LNCaP clone FGC (cell line): ENCODE results near the gene SPAG9.

Experiments
- DNase-seq: peaks from one replicate; pipeline ENCODE4 v3.0.0-alpha.2; 2011; ENCODE audit warnings: low read depth
- H3K4me3 ChIP-seq: 2 replicates; pipeline ENCODE4 v1.5.1; 2011; ENCODE audit warnings: mild to moderate bottlenecking, low read depth, low read length, control low read depth
- TF ChIP-seq, protein P1 (sequence below): IDR thresholded peaks from 2 replicates; pipeline ENCODE4 v1.5.1; 2012; ENCODE audit warnings: mild to moderate bottlenecking; ENCODE audit not compliant: control insufficient read depth, insufficient read depth; ENCODE audit errors: extremely low read depth

The SPAG9 gene, protein sequence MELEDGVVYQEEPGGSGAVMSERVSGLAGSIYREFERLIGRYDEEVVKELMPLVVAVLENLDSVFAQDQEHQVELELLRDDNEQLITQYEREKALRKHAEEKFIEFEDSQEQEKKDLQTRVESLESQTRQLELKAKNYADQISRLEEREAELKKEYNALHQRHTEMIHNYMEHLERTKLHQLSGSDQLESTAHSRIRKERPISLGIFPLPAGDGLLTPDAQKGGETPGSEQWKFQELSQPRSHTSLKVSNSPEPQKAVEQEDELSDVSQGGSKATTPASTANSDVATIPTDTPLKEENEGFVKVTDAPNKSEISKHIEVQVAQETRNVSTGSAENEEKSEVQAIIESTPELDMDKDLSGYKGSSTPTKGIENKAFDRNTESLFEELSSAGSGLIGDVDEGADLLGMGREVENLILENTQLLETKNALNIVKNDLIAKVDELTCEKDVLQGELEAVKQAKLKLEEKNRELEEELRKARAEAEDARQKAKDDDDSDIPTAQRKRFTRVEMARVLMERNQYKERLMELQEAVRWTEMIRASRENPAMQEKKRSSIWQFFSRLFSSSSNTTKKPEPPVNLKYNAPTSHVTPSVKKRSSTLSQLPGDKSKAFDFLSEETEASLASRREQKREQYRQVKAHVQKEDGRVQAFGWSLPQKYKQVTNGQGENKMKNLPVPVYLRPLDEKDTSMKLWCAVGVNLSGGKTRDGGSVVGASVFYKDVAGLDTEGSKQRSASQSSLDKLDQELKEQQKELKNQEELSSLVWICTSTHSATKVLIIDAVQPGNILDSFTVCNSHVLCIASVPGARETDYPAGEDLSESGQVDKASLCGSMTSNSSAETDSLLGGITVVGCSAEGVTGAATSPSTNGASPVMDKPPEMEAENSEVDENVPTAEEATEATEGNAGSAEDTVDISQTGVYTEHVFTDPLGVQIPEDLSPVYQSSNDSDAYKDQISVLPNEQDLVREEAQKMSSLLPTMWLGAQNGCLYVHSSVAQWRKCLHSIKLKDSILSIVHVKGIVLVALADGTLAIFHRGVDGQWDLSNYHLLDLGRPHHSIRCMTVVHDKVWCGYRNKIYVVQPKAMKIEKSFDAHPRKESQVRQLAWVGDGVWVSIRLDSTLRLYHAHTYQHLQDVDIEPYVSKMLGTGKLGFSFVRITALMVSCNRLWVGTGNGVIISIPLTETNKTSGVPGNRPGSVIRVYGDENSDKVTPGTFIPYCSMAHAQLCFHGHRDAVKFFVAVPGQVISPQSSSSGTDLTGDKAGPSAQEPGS (N-terminal part only)

GRCh38 chr17:51120739-51121619 is at the start of gene SPAG9:
TSS of gene SPAG9 (minus strand) at chr17:51120868. CDS start at chr17:51120656, 212 bp downstream.
- TF ChIP-seq, protein P1, sequence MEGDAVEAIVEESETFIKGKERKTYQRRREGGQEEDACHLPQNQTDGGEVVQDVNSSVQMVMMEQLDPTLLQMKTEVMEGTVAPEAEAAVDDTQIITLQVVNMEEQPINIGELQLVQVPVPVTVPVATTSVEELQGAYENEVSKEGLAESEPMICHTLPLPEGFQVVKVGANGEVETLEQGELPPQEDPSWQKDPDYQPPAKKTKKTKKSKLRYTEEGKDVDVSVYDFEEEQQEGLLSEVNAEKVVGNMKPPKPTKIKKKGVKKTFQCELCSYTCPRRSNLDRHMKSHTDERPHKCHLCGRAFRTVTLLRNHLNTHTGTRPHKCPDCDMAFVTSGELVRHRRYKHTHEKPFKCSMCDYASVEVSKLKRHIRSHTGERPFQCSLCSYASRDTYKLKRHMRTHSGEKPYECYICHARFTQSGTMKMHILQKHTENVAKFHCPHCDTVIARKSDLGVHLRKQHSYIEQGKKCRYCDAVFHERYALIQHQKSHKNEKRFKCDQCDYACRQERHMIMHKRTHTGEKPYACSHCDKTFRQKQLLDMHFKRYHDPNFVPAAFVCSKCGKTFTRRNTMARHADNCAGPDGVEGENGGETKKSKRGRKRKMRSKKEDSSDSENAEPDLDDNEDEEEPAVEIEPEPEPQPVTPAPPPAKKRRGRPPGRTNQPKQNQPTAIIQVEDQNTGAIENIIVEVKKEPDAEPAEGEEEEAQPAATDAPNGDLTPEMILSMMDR = no peak
- DNase-seq = peak; percentile 76
- peak within 1 kb of the TSS; percentile 82 for H3K4me3 ChIP-seq

- TF ChIP-seq, protein P1 = no peak
- no peak overlapping the region for H3K4me3 ChIP-seq
- no peak for DNase-seq
Observed at GRCh38 chr17:51169340-51169739, 48.7 kb upstream of the SPAG9 start.

GRCh38 chr17:51166987-51167931 is 46.6 kb upstream of the SPAG9 start:
- DNase-seq = no peak
- H3K4me3 ChIP-seq = peak overlapping the region; percentile 88
- TF ChIP-seq, protein P1 = peak; percentile 76

DNA sequence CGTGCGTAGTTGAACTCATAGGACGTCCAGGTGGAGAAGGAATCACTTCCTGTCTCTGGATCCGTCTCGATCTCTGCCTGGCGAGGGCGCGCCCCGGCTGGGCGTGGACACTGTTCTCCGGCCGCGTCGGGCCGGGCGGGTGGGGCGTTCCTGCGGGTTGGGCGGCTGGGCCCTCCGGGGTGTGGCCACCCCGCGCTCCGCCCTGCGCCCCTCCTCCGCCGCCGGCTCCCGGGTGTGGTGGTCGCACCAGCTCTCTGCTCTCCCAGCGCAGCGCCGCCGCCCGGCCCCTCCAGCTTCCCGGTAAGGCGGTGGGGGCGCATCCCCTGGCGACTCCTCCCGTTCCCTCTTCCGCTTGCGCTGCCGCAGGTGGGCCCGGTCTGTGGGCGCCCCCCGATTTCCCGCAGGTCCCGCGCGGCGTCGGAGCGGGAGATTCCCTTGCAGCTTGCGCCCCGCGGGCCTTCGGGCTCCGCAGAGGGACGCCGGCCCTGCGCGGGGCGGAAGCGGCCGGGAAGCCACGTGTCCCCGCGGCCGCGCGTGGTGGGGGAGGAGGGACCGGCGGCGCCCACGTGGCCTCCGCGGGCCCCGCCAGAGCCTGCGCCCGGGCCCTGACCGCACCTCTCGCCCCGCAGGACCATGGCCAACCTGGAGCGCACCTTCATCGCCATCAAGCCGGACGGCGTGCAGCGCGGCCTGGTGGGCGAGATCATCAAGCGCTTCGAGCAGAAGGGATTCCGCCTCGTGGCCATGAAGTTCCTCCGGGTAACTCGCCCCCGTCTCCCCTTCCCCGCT is 45.7 kb upstream of the SPAG9 start, which contains the start of gene NME2:
NME2 (plus strand) TSS at position 214 of the 789 bp plus-strand sequence; CDS start at position 634, 420 bp downstream.
- TF ChIP-seq, protein P1 = 0 out of 2 replicates have a peak, but pooled peaks have one; percentile 12
- H3K4me3 ChIP-seq = peak within 1 kb of the TSS; percentile 88
- DNase-seq = peak; percentile 45

GRCh38 chr17:51165680-51166197 is 45.1 kb upstream of the SPAG9 start:
- TF ChIP-seq, protein P1 = no peak
- DNase-seq = no peak
- peak overlapping the region; percentile 88 for H3K4me3 ChIP-seq
